NK-92 treated with Interleukin-12 subunit alpha and Interleukin-12 subunit beta, amount 100 ng/mL, for 24 hours (cell line): ENCODE results near the gene MBD3L2B.
"Not testable (repeated sequence)": the region's sequence is repeated elsewhere in the genome, so short reads cannot be mapped to it uniquely, and the experiment has no call there.

ENCODE experiments used
- DNase-seq: peaks from one replicate; lab custom pipeline; 2025; lab: John Stamatoyannopoulos, UW

MBD3L2B gene

GRCh38 chr19:7021331-7021730, at the start of gene MBD3L2B:
MBD3L2B (minus strand) TSS chr19:7021431; CDS start chr19:7021397, 34 bp downstream.
- not testable (repeated sequence) for DNase-seq

GRCh38 chr19:7069904-7070226, 48.6 kb upstream of the MBD3L2B start:
- DNase-seq, result no peak

- DNase-seq, result peak; percentile 99
Observed at GRCh38 chr19:7069042-7069903, 48.0 kb upstream of the MBD3L2B start, which contains the start of gene ZNF557. ZNF557 (plus strand) TSS chr19:7069703; CDS start chr19:7075075, 5,372 bp downstream.

GRCh38 chr19:7068599-7068998, 47.4 kb upstream of the MBD3L2B start:
- DNase-seq, result no peak

GRCh38 chr19:7067716-7068115, 46.5 kb upstream of the MBD3L2B start:
- DNase-seq, result no peak

GRCh38 chr19:7067122-7067521, 45.9 kb upstream of the MBD3L2B start:
- not testable (repeated sequence) for DNase-seq

- no peak for DNase-seq
Observed at GRCh38 chr19:7063764-7064418, 42.7 kb upstream of the MBD3L2B start.

GRCh38 chr19:7063339-7063738, 42.1 kb upstream of the MBD3L2B start:
- no peak for DNase-seq

GRCh38 chr19:7059977-7060376, 38.7 kb upstream of the MBD3L2B start:
- DNase-seq, result not testable (repeated sequence)

GRCh38 chr19:7058576-7058975, 37.3 kb upstream of the MBD3L2B start, which contains the start of gene MBD3L3:
MBD3L3 (minus strand) TSS chr19:7058676; CDS start chr19:7058605, 71 bp downstream.
- not testable (repeated sequence) for DNase-seq

- DNase-seq, result not testable (repeated sequence)
Observed at GRCh38 chr19:7056371-7056770, 35.1 kb upstream of the MBD3L2B start.

GRCh38 chr19:7055679-7056078, 34.4 kb upstream of the MBD3L2B start:
- not testable (repeated sequence) for DNase-seq

- not testable (repeated sequence) for DNase-seq
Observed at GRCh38 chr19:7054635-7055368, 33.6 kb upstream of the MBD3L2B start.

GRCh38 chr19:7052896-7053295, 31.7 kb upstream of the MBD3L2B start:
- not testable (repeated sequence) for DNase-seq

- not testable (repeated sequence) for DNase-seq
Observed at GRCh38 chr19:7051421-7051820, 30.2 kb upstream of the MBD3L2B start.

- not testable (repeated sequence) for DNase-seq
Observed at GRCh38 chr19:7049021-7049420, 27.8 kb upstream of the MBD3L2B start, which contains the start of gene MBD3L2. MBD3L2 (plus strand) TSS chr19:7049321; CDS start chr19:7049374, 53 bp downstream.

- DNase-seq, result not testable (repeated sequence)
Observed at GRCh38 chr19:7041563-7041962, 20.3 kb upstream of the MBD3L2B start.

- DNase-seq, result not testable (repeated sequence)
Observed at GRCh38 chr19:7040079-7040478, 18.8 kb upstream of the MBD3L2B start, which contains the start of gene MBD3L4. MBD3L4 (minus strand) TSS chr19:7040179; CDS start chr19:7040144, 35 bp downstream.

- DNase-seq, result not testable (repeated sequence)
Observed at GRCh38 chr19:7030278-7030677, 9.0 kb upstream of the MBD3L2B start, which contains the start of gene MBD3L5. MBD3L5 (plus strand) TSS chr19:7030578; CDS start chr19:7030612, 34 bp downstream.

- DNase-seq, result not testable (repeated sequence)
Observed at GRCh38 chr19:7028790-7029189, 7.6 kb upstream of the MBD3L2B start.

GRCh38 chr19:7018828-7019227, 2.4 kb downstream of the MBD3L2B start:
- no peak for DNase-seq

GRCh38 chr19:7013678-7014077, 7.6 kb downstream of the MBD3L2B start:
- no peak for DNase-seq
